ENCODE measurements around the gene LRRC51. TPM values are rescaled to one million over a fixed set of nuclear protein-coding genes. Genes with fewer than 3 reads are reported as not detected.

LRRC51 gene
- total RNA-seq, 4 donors from 2014 or later: 5.1 to 77.4 (median 6.7) TPM

- in situ Hi-C loops (cut with MboI; ENCODE audit: low pct_ligation_motif_present in 1 of 4, low pct_unique_long_range_greater_than_20kb in 1 of 4, low sequenced_read_pairs in 3 of 4): no loop called here
- TF ChIP-seq EP300 (IDR thresholded peaks at IDR 0.05; ENCODE audit: low read depth): no peak
- no peak for TF ChIP-seq POLR2A (IDR thresholded peaks at IDR 0.05)
- TF ChIP-seq CTCF (IDR thresholded peaks at IDR 0.05): no peak
- TF ChIP-seq POLR2AphosphoS5 (IDR thresholded peaks at IDR 0.05): no peak
- H3K27me3 ChIP-seq: no peaks in the 10 kb centered on the region
- DNase-seq: no peak
- intact Hi-C loops (cut with DNase I; ENCODE audit: low total_unique reads): no loop called here
- no peak overlapping the region for H3K4me3 ChIP-seq
- H3K4me1 ChIP-seq: peaks cover 30 to 56% (median 40%) of the 10 kb centered on the region in 4 donors
- H3K27ac ChIP-seq: peak overlapping the region; percentile 55 to 85 (median 72)
- no peaks in the 10 kb centered on the region for H3K9me3 ChIP-seq
- no peaks in the 10 kb centered on the region for H3K36me3 ChIP-seq
These were observed 13.4 kb upstream of the LRRC51 start for GRCh38 chr11:72067266-72067665.

GRCh38 chr11:72067676-72068075 lies 13.0 kb upstream of the LRRC51 start:
- Histone ChIP-seq H3K36me3 (no peaks in the 10 kb centered on the region), H3K27ac (peak overlapping the region in 3 of 4 donors; percentile 68 to 85 (median 77)), H3K4me1 (peaks cover 30 to 59% (median 43%) of the 10 kb centered on the region in 4 donors), H3K4me3 (no peak overlapping the region), H3K27me3 (no peaks in the 10 kb centered on the region), H3K9me3 (no peaks in the 10 kb centered on the region)
- no peak for DNase-seq
- TF ChIP-seq EP300 (IDR thresholded peaks at IDR 0.05; ENCODE audit: low read depth): no peak
- TF ChIP-seq CTCF (IDR thresholded peaks at IDR 0.05): no peak
- TF ChIP-seq POLR2AphosphoS5 (IDR thresholded peaks at IDR 0.05): no peak
- no peak for TF ChIP-seq POLR2A (IDR thresholded peaks at IDR 0.05)
- intact Hi-C loops (cut with DNase I; ENCODE audit: low total_unique reads) (no loop called here), in situ Hi-C loops (cut with MboI; ENCODE audit: low pct_ligation_motif_present in 1 of 4, low pct_unique_long_range_greater_than_20kb in 1 of 4, low sequenced_read_pairs in 3 of 4) (no loop called here)

- TF ChIP-seq CTCF (IDR thresholded peaks at IDR 0.05): no peak
- TF ChIP-seq EP300 (IDR thresholded peaks at IDR 0.05; ENCODE audit: low read depth): no peak
- DNase-seq: no peak
- H3K36me3 ChIP-seq: no peaks in the 10 kb centered on the region
- in situ Hi-C loops (cut with MboI; ENCODE audit: low pct_ligation_motif_present in 1 of 4, low pct_unique_long_range_greater_than_20kb in 1 of 4, low sequenced_read_pairs in 3 of 4): no loop called here
- H3K4me1 ChIP-seq: peaks cover 30 to 59% (median 43%) of the 10 kb centered on the region in 4 donors
- intact Hi-C loops (cut with DNase I; ENCODE audit: low total_unique reads): no loop called here
- no peaks in the 10 kb centered on the region for H3K27me3 ChIP-seq
- H3K27ac ChIP-seq: peak overlapping the region; percentile 76 to 85 (median 80)
- H3K4me3 ChIP-seq: no peak overlapping the region
- no peaks in the 10 kb centered on the region for H3K9me3 ChIP-seq
These were observed 11.4 kb upstream of the LRRC51 start for GRCh38 chr11:72069200-72069599.

GRCh38 chr11:72069787-72070251 lies 10.8 kb upstream of the LRRC51 start:
- in situ Hi-C loops (cut with MboI; ENCODE audit: low pct_ligation_motif_present in 1 of 4, low pct_unique_long_range_greater_than_20kb in 1 of 4, low sequenced_read_pairs in 3 of 4): no loop called here
- H3K36me3 ChIP-seq: no peaks in the 10 kb centered on the region
- WGBS, 2 donors (ENCODE audit: low coverage in 1 of 2): 9% methylated on average over 2 of the region's 2 CpGs; no CpG with 5 or more reads in 1 of the 2 donors
- H3K27me3 ChIP-seq: no peaks in the 10 kb centered on the region
- peak; percentile 83 for DNase-seq
- TF ChIP-seq POLR2AphosphoS5 (IDR thresholded peaks at IDR 0.05) (peak; percentile 13 to 71 (median 62)), POLR2A (IDR thresholded peaks at IDR 0.05) (no peak)
- no peak overlapping the region for H3K4me3 ChIP-seq
- intact Hi-C loops (cut with DNase I; ENCODE audit: low total_unique reads): no loop called here
- peak overlapping the region; percentile 76 to 85 (median 80) for H3K27ac ChIP-seq
- no peaks in the 10 kb centered on the region for H3K9me3 ChIP-seq
- peaks cover 30 to 59% (median 43%) of the 10 kb centered on the region in 4 donors for H3K4me1 ChIP-seq

GRCh38 chr11:72070491-72070890 lies 10.2 kb upstream of the LRRC51 start:
- TF ChIP-seq EP300 (IDR thresholded peaks at IDR 0.05; ENCODE audit: low read depth): no peak
- no peak for TF ChIP-seq CTCF (IDR thresholded peaks at IDR 0.05)
- no peak for TF ChIP-seq POLR2A (IDR thresholded peaks at IDR 0.05)
- no peak for TF ChIP-seq POLR2AphosphoS5 (IDR thresholded peaks at IDR 0.05)
- Histone ChIP-seq H3K4me1 (peaks cover 30 to 65% (median 43%) of the 10 kb centered on the region in 4 donors), H3K4me3 (no peak overlapping the region), H3K36me3 (no peaks in the 10 kb centered on the region), H3K27ac (peak overlapping the region; percentile 76 to 85 (median 80)), H3K9me3 (no peaks in the 10 kb centered on the region), H3K27me3 (no peaks in the 10 kb centered on the region)
- DNase-seq: no peak
- intact Hi-C loops (cut with DNase I; ENCODE audit: low total_unique reads) (no loop called here), in situ Hi-C loops (cut with MboI; ENCODE audit: low pct_ligation_motif_present in 1 of 4, low pct_unique_long_range_greater_than_20kb in 1 of 4, low sequenced_read_pairs in 3 of 4) (no loop called here)
- 94% methylated on average over 7 of the region's 7 CpGs; no CpG with 5 or more reads in 1 of the 2 donors for WGBS, 2 donors (ENCODE audit: low coverage in 1 of 2)

All from transverse colon (tissue), 4 donors.